ENCODE measurements around the gene FKBP15.

GRCh38 chr9:113266174-113266573 is 45.1 kb upstream of the FKBP15 start:
- no peak for TF ChIP-seq E2F1 (CRISPR knock-in tag; IDR thresholded peaks at IDR 0.05)
- no peak for TF ChIP-seq MYBL2 (CRISPR knock-in tag; IDR thresholded peaks at IDR 0.05)
- no peak for TF ChIP-seq ZMAT4 (CRISPR knock-in tag; IDR thresholded peaks at IDR 0.05)
- TF ChIP-seq STAT6 (CRISPR knock-in tag; conservative IDR thresholded peaks at IDR 0.05; ENCODE audit: low read depth) = no peak
- no peak for TF ChIP-seq ZNF121 (CRISPR knock-in tag; IDR thresholded peaks at IDR 0.05)
- TF ChIP-seq CREB1 (CRISPR knock-in tag; IDR thresholded peaks at IDR 0.05) = no peak
- no peak for TF ChIP-seq PREB (CRISPR knock-in tag; IDR thresholded peaks at IDR 0.05; ENCODE audit: borderline replicate concordance)
- TF ChIP-seq TCF7 (CRISPR knock-in tag; IDR thresholded peaks at IDR 0.05; ENCODE audit: low read depth) = no peak
- TF ChIP-seq ZNF396 (CRISPR knock-in tag; IDR thresholded peaks at IDR 0.05; ENCODE audit: borderline replicate concordance) = no peak
